Lower lobe of right lung (tissue), 2 donors: ENCODE data around the gene C4orf46. TPM values are rescaled to one million over a fixed set of nuclear protein-coding genes. Genes with fewer than 3 reads are reported as not detected.

ENCODE experiments used
- ATAC-seq, 2 donors: fragments of 200-7000 bp; cut with Tn5 transposase; one replicate each; pipeline ENCODE4 v1.9.1; 2020 to 2022; ENCODE audit warnings: mild to moderate bottlenecking in 2 of 2, moderate library complexity in 2 of 2
- DNase-seq: peaks from one replicate; pipeline ENCODE4 v3.0.0-alpha.2; 2020
- H3K27ac ChIP-seq: fragments of 200-600 bp; one replicate; pipeline ENCODE4 v1.8.0; 2022
- H3K27me3 ChIP-seq: fragments of 200-600 bp; one replicate; pipeline ENCODE4 v1.8.0; 2022; ENCODE audit warnings: low read depth
- H3K36me3 ChIP-seq: fragments of 200-600 bp; one replicate; pipeline ENCODE4 v1.8.0; 2022; ENCODE audit warnings: mild to moderate bottlenecking
- H3K4me1 ChIP-seq: fragments of 200-600 bp; one replicate; pipeline ENCODE4 v1.8.0; 2022
- H3K4me3 ChIP-seq: fragments of 200-600 bp; one replicate; pipeline ENCODE4 v1.8.0; 2022; ENCODE audit warnings: mild to moderate bottlenecking
- H3K9me3 ChIP-seq: fragments of 200-600 bp; one replicate; pipeline ENCODE4 v1.8.0; 2022
- CTCF ChIP-seq: fragments of 200-600 bp; IDR thresholded peaks from one replicate; pipeline ENCODE4 v1.8.0; 2022; ENCODE audit warnings: antibody characterized with exemption, mild to moderate bottlenecking
- intact Hi-C: fragments of 100-400 bp; cut with DNase I; formaldehyde crosslinking; loops from one replicate; pipeline ENCODE4 v1.11.0; 2022
- total RNA-seq: library from RNA; stranded (reverse); fragmentation: NEBNext Ultra II Directional; extraction: Animal tissue kit (Norgen Biotek cat#: 25700); gene quantifications from one replicate; pipeline ENCODE4 v1.2.1, GENCODE V29; 2021
- donor health status: DM: no; HTN: yes; CAD: no; lungs with severe emphysema.

The C4orf46 gene
- total RNA-seq, 1 donor from 2014 or later = 4.0 TPM

GRCh38 chr4:158624889-158625478, 46.7 kb downstream of the C4orf46 start:
- no peak for DNase-seq
- Histone ChIP-seq H3K9me3 (no peaks in the 10 kb centered on the region), H3K36me3 (no peaks in the 10 kb centered on the region), H3K4me1 (peaks cover 4% of the 10 kb centered on the region), H3K27me3 (no peaks in the 10 kb centered on the region), H3K4me3 (no peak overlapping the region), H3K27ac (no peak overlapping the region)
- intact Hi-C loops = loop anchor here (10.0 kb wide), 1 partner anchor 370 kb away; no protein-coding TSS in a partner anchor
- ATAC-seq = peak; percentile 68 to 77
- TF ChIP-seq CTCF = peak; percentile 76

- no peaks in the 10 kb centered on the region for H3K9me3 ChIP-seq
- no peaks in the 10 kb centered on the region for H3K27me3 ChIP-seq
- intact Hi-C loops = loop anchor here (10.0 kb wide), 1 partner anchor 367 kb away; no protein-coding TSS in a partner anchor
- H3K36me3 ChIP-seq = no peaks in the 10 kb centered on the region
- H3K4me1 ChIP-seq = peaks cover 4% of the 10 kb centered on the region
- no peak overlapping the region for H3K4me3 ChIP-seq
- no peak overlapping the region for H3K27ac ChIP-seq
- no peak for TF ChIP-seq CTCF
- DNase-seq = no peak
- ATAC-seq = no peak
Measured at GRCh38 chr4:158622251-158622650, 49.4 kb downstream of the C4orf46 start.

GRCh38 chr4:158621729-158622128, 50.0 kb downstream of the C4orf46 start:
- Histone ChIP-seq H3K27ac (no peak overlapping the region), H3K27me3 (no peaks in the 10 kb centered on the region), H3K9me3 (no peaks in the 10 kb centered on the region), H3K36me3 (no peaks in the 10 kb centered on the region), H3K4me1 (peaks cover 4% of the 10 kb centered on the region), H3K4me3 (no peak overlapping the region)
- TF ChIP-seq CTCF = no peak
- ATAC-seq (no peak), DNase-seq (no peak)
- intact Hi-C loops = loop anchor here (10.0 kb wide), 1 partner anchor 367 kb away; no protein-coding TSS in a partner anchor

GRCh38 chr4:158617956-158618355, 53.7 kb downstream of the C4orf46 start:
- Histone ChIP-seq H3K9me3 (no peaks in the 10 kb centered on the region), H3K4me3 (no peak overlapping the region), H3K27ac (no peak overlapping the region), H3K27me3 (no peaks in the 10 kb centered on the region), H3K36me3 (no peaks in the 10 kb centered on the region), H3K4me1 (no peaks in the 10 kb centered on the region)
- DNase-seq (no peak), ATAC-seq (no peak)
- intact Hi-C loops = no loop called here
- no peak for TF ChIP-seq CTCF

Other genes with a start within 250 kb of the C4orf46 start
- 6.9 TPM for gene RXFP1, start 150.0 kb downstream of the C4orf46 start, total RNA-seq
- 27.7 TPM for gene ETFDH, start 409 bp upstream of the C4orf46 start, total RNA-seq
- 23.2 TPM for gene PPID, start 51.5 kb upstream of the C4orf46 start, total RNA-seq
- gene FNIP2, start 97.1 kb upstream of the C4orf46 start, total RNA-seq = 90.7 TPM